ENCODE results near the gene HNRNPK.

The HNRNPK gene

DNA sequence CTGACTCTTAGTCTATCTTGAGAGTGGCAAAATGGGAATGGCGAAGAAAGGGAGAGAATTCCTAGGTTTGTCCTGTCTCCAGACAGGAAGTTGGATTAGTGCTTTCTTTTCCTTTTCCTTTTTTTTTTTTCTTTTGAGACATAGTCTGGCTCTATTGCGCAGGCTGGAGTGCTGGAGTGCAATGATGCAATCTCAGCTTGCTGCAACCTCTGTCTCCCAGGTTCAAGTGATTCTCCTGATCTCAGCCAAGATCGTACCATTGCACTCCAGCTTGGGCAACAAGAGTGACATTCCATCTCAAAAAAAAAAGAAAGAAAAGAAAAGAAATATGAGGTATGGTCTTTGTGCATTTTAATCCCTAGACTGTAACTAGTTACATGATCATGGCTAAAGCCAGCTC, 46.2 kb downstream of the HNRNPK start:
- DNase-seq = no peak

GRCh38 chr9:83932851-83933250, 47.2 kb downstream of the HNRNPK start:
- no peak for DNase-seq

More for the DNA sequence above, 46.2 kb downstream of the HNRNPK start:
- no peak for ATAC-seq

GRCh38 chr9:83932011-83932410, 48.0 kb downstream of the HNRNPK start:
- ATAC-seq (no peak), DNase-seq (no peak)

More at GRCh38 chr9:83932851-83933250, 47.2 kb downstream of the HNRNPK start:
- no peak for ATAC-seq

GRCh38 chr9:83930881-83931280, 49.1 kb downstream of the HNRNPK start:
- ATAC-seq (no peak), DNase-seq (no peak)

DNA sequence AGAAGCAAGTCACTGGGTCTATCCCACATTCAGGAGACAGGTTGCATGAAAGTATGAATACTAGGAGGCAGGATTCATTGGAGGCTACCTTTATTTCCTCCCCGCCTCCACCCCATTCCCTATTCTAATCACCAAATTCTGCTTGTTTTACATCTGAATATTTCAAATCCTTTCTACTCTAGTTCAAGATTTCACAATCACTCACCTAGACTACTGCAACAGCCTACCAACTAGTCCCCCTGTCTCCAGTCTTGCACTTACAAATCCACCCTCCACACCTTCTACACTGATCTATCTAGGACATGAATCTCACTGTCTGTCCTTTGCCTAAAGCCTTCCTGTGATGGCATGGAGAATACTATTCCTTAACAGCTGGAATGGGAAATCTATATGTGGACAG, 52.4 kb downstream of the HNRNPK start:
- ATAC-seq (no peak), DNase-seq (no peak)

DNA sequence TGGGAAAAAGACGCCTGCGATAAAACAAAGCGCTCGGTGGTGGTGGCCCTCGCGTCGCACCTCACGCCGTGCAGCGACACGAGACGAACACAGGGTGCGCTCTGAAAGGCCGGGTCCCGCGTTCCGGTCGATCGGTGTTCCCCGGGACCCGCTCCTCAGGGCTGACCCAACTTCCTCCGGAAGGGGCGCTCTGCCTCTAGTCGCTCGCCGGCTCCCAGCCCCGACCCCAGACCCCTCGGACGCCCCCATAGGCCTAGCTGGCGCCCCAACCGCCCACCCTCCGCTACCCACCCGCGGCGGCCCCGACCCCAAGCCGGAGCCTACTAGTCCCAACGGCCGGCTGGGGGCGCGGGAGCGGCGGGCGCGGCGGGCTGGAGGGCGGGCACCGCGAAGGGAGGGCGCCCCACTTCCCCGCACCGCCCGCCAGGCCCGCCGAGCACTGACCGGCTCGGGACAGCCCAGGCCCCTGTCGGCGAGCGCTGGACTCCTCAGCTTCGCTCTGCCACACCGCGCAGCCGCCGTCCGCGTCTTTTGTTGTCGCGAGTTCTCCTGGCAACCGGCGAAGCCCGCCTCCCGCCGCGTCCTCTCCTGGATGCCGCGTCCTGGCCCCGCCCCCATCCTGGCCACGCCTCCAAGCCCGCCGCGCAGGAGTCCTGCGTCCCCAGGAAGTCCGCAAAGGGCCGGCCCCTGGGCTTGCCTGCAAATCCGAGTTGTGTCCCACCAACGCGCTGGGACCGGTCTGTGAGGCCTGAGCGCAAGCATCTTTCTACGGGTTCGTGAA, 58.9 kb downstream of the HNRNPK start, which contains the start of gene KIF27:
KIF27 (minus strand) TSS at position 506 of the 781 bp plus-strand sequence. CDS start 5,841 bp downstream, outside the sequence.
- ATAC-seq = peak; percentile 95
- peak; percentile 99 for DNase-seq

GRCh38 chr9:83920469-83920926, 59.5 kb downstream of the HNRNPK start:
- ATAC-seq (peak; percentile 12), DNase-seq (no peak)

DNA sequence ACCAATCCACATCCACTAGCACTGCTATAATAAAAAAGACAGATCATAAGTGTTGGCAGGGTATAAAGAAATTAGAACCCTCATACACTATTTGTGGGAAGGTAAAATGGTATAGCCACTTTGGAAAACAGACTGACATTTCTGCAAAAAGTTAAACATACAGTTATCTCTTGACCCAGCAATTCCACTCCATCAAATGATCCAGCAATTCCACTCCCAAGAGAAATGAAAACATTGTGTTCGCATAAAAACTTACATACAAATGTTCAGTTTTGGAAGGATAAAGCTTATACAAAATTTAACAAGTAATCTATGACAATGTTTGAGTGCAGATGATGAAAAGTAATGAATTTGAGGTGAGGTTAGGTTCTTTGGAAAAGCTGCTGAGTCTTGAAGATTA, 60.9 kb downstream of the HNRNPK start:
- ATAC-seq = no peak
- no peak for DNase-seq

Measured in stimulated activated naive CD8-positive, alpha-beta T cell treated with anti-CD3 and anti-CD28 coated beads, Interleukin-15, Interleukin-2, amounts not matched to agents 100 U/mL and 50 U/mL, for 24 hours (primary cell).